Motor neuron (in vitro differentiated cells): Measurements from ENCODE around the gene YY1AP1. TPM values are rescaled to one million over a fixed set of nuclear protein-coding genes. Genes with fewer than 3 reads are reported as not detected.
"Not testable (repeated sequence)": the region's sequence is repeated elsewhere in the genome, so short reads cannot be mapped to it uniquely, and the experiment has no call there.

Experiments
- ATAC-seq, 8 experiments: fragments of 200-7000 bp; cut with Tn5 transposase; replicated peaks in 6 of 8; 2 replicates each; pipeline ENCODE4 v1.8.0; 2021; ENCODE audit warnings: mild to moderate bottlenecking in 8 of 8, moderate library complexity in 8 of 8
- H3K27ac ChIP-seq, 2 donors: fragments of 250-450 bp; sonication (Bioruptor Pico); 2 replicates each; pipeline ENCODE4 v1.9.0; 2021; ENCODE audit warnings: antibody characterized with exemption in 2 of 2, mild to moderate bottlenecking in 2 of 2, moderate library complexity in 1 of 2
- H3K4me1 ChIP-seq, 2 donors: fragments of 250-450 bp; sonication (Bioruptor Pico); replicated peaks in 1 of 2; 2 replicates each; pipeline ENCODE4 v1.6.1; 2021; ENCODE audit warnings: antibody characterized with exemption in 2 of 2, mild to moderate bottlenecking in 2 of 2, moderate library complexity in 1 of 2
- H3K4me3 ChIP-seq, 5 donors: fragments of 250-450 bp; sonication (Bioruptor Pico); 2 replicates each; pipeline ENCODE4 v1.9.0; 2021; ENCODE audit warnings: antibody characterized with exemption in 5 of 5, mild to moderate bottlenecking in 5 of 5, moderate library complexity in 4 of 5
- WGBS, 10 experiments: fragments of 450-650 bp; shearing (Covaris generic); methylation state at CpG; one replicate each; pipeline ENCODE4 v1.0.0; 2022; 5-methylcytosine and 5-hydroxymethylcytosine counted together
- in situ Hi-C, 9 experiments: fragments of 400-800 bp; cut with MboI; loops; one replicate each; pipeline ENCODE4 v1.15.0; 2021; ENCODE audit warnings: low sequenced_read_pairs in 9 of 9, low pct_unique_long_range_greater_than_20kb in 2 of 9; ENCODE audit not compliant: unreplicated experiment in 9 of 9
- total RNA-seq, 8 experiments: library from RNA; unstranded; fragments of 300-600 nt; gene quantifications; 2 replicates each; pipeline versions ENCODE4 v1.2.3 to v1.2.4, GENCODE V29; 2022

Gene YY1AP1
- total RNA-seq, 8 experiments from 2014 or later = 23.1 to 65.3 (median 47.9) TPM

DNA sequence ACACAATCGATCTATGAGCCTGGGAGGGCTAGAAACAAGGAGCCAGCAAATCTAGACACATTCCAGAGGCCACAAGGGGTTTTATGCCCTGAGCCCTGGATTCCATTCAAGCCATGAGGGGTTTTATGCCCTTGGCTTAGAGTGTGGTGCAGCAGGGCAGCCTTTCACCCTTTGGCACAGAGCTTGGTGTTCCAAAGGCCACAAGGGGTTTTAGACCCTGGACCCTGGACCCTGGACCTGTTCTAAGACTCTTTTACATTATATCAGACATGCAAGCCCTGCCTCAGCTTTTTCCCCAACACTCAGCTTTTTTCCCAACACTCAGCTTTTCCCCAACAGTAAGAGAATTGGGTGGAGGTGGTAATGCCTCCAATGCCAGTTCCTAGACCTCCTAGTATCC lies 65.2 kb downstream of the YY1AP1 start:
- 0 to 100% (median 68%) methylated on average over 1 of the region's 1 CpG; no CpG with 5 or more reads in 4 of the 10 experiments for WGBS, 10 experiments
- Histone ChIP-seq H3K4me3 (no peak overlapping the region), H3K27ac (no peak overlapping the region), H3K4me1 (no peaks in the 10 kb centered on the region)
- no peak for ATAC-seq
- in situ Hi-C loops = no loop called here

- H3K4me1 ChIP-seq = no peaks in the 10 kb centered on the region
- 49 to 100% (median 75%) methylated on average over 1 to 2 of the region's 2 CpGs; no CpG with 5 or more reads in 3 of the 10 experiments for WGBS, 10 experiments
- no peak for ATAC-seq
Observed at GRCh38 chr1:155622191-155622590, 66.4 kb downstream of the YY1AP1 start.

GRCh38 chr1:155613226-155613625 lies 75.3 kb downstream of the YY1AP1 start:
- H3K4me1 ChIP-seq, H3K4me3 ChIP-seq, in situ Hi-C loops, H3K27ac ChIP-seq: not testable (repeated sequence)
- no CpG with 5 or more reads among the region's 2 CpGs for WGBS, 10 experiments
- peak in 1 of 8 experiments; percentile 6 for ATAC-seq

More at GRCh38 chr1:155622191-155622590, 66.4 kb downstream of the YY1AP1 start:
- H3K4me3 ChIP-seq = no peak overlapping the region
- H3K27ac ChIP-seq = no peak overlapping the region
- in situ Hi-C loops = no loop called here

GRCh38 chr1:155610257-155610647 lies 78.3 kb downstream of the YY1AP1 start:
- H3K4me1 ChIP-seq, H3K27ac ChIP-seq, in situ Hi-C loops: not testable (repeated sequence)
- WGBS, 10 experiments = no CpG with 5 or more reads among the region's 33 CpGs
- peak overlapping the region; percentile 34 to 43 (median 42) for H3K4me3 ChIP-seq
- ATAC-seq = peak in 3 of 8 experiments; percentile 28 to 53 (median 46)

DNA sequence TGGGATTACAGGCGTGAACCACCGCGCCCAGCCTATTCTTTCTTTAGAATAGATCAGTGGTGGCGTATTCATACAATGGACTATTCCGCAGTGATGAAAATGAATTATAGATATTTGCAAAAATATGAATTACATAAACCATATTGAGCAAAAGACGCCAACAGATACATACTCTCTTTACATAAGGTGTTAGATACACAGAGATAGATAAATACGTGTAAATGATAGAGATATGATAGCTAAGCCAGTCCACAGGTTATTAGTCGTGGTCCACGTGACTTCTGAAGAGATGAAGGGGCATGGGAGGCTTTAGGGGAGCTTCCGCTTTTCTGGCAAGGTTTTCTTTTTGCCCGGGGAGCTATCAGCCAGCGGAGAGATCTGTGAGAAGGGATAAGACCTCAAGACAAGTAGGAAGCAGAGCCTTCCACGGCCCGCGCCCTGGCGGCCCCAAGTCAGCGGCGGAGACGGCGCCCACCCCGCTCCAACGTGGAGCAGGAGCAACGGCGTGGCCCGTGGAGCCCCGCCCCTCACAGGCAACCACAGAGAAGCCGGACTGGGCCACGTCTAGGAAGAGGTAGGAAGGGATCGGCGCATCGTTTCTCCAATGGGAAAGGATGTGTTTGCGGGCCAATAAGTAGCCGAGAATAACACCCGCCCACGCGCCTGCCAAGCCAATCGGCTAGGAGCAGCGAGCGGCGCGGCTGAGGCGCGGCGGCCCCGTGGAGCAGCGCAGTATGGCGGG lies 78.9 kb downstream of the YY1AP1 start, which contains the start of gene MSTO1:
Gene MSTO1, plus strand, starts transcription at position 704 of the 742 bp plus-strand sequence. Its CDS starts 31 bp downstream, at position 735.
- peak; percentile 95 to 98 (median 96) for ATAC-seq
- H3K27ac ChIP-seq = peak within 1 kb of the TSS; percentile 92 to 93
- H3K4me3 ChIP-seq = peak within 1 kb of the TSS; percentile 34 to 43 (median 42)
- H3K4me1 ChIP-seq = peaks cover 0 to 3% of the 10 kb centered on the region in 2 donors
- in situ Hi-C loops = no loop called here
- WGBS, 10 experiments = 9 to 67% (median 22%) methylated on average over 1 to 19 of the region's 47 CpGs; no CpG with 5 or more reads in 2 of the 10 experiments

Other genes starting within 250 kb of the YY1AP1 start
- 10 to 100 TPM; 25.3 to 66.6 (median 43.0) TPM for gene ASH1L, start 126.0 kb downstream of the YY1AP1 start, total RNA-seq
- gene MSTO1, start 78.6 kb downstream of the YY1AP1 start, total RNA-seq = 10 to 100 TPM; 18.5 to 80.3 (median 42.2) TPM
- gene DAP3, start 317 bp upstream of the YY1AP1 start, total RNA-seq = 100 to 1,000 TPM in 6 of 8 experiments, 10 to 100 TPM in 2; 88.3 to 169 (median 120) TPM
- gene GON4L, start 168.4 kb upstream of the YY1AP1 start, total RNA-seq = 10 to 100 TPM; 21.3 to 71.5 (median 42.9) TPM
- gene SYT11, start 170.8 kb upstream of the YY1AP1 start, total RNA-seq = 100 to 1,000 TPM in 5 of 8 experiments, 1 to 10 TPM in 3; 1.3 to 260 (median 174) TPM
- gene RIT1, start 222.6 kb upstream of the YY1AP1 start, total RNA-seq = 10 to 100 TPM; 15.4 to 41.8 (median 28.1) TPM
- 10 to 100 TPM; 37.4 to 89.4 (median 62.4) TPM for gene KHDC4, start 245.6 kb upstream of the YY1AP1 start, total RNA-seq